Measurements from ENCODE around the gene TMEM81.
A peak's percentile ranks its signal among the peaks of the same experiment; 100 is the strongest.

TMEM81 gene

DNA sequence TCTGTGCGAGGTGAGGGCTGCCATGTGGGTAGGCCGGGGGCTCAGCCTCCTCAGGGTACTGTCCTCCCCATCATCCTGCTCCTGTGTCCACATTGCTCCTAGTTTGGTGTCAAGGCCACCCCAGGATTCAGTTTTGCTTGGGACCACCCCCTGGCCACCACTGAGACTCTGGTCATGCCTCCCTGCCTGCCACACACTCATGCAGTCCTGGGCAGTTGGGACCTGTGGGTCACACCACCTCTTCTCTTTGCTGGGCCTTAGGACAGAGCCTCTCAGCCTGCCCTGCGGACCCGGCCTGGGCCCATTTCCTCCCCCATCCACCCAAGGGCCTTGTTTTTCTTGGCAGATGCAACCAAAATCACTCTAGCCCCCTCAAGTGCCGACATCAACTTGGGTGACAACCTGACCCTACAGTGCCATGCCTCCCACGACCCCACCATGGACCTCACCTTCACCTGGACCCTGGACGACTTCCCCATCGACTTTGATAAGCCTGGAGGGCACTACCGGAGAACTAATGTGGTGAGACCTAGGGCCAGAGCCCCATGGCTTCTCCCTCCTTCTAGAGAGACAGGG lies 19.4 kb downstream of the TMEM81 start:
- TF ChIP-seq POLR2A (IDR thresholded peaks at IDR 0.05; ENCODE audit: low read depth, low read length) (no peak), TAF1 (IDR thresholded peaks at IDR 0.05; ENCODE audit: low read depth, low read length) (no peak), PAX5 (IDR thresholded peaks at IDR 0.05; ENCODE audit: insufficient read depth, low read length, severe bottlenecking) (no peak), POLR2AphosphoS5 (IDR thresholded peaks at IDR 0.05; ENCODE audit: low read depth, low read length) (no peak), SPI1 (IDR thresholded peaks at IDR 0.05; ENCODE audit: low read depth, low read length) (no peak), POU2F2 (IDR thresholded peaks at IDR 0.05; ENCODE audit: low read depth, low read length) (no peak)
- DNase-seq (ENCODE audit: insufficient read length, low spot score) (no peak), FAIRE-seq (no peak)

DNA sequence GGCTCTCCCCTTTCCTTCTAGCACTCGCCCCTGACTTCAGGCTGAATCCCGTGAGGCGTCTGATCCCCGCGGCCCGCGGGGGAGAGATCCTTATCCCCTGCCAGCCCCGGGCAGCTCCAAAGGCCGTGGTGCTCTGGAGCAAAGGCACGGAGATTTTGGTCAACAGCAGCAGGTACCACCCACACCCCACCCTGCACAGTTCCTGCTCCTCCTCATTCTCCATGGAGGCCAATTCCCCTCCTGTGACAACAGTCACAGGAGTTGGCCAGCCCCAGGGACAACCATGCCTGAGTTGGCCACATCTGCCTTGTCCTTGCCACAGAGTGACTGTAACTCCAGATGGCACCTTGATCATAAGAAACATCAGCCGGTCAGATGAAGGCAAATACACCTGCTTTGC lies 20.0 kb downstream of the TMEM81 start:
- FAIRE-seq (no peak), DNase-seq (ENCODE audit: insufficient read length, low spot score) (no peak)
- no peak for TF ChIP-seq POLR2AphosphoS5 (IDR thresholded peaks at IDR 0.05; ENCODE audit: low read depth, low read length)
- no peak for TF ChIP-seq SPI1 (IDR thresholded peaks at IDR 0.05; ENCODE audit: low read depth, low read length)
- no peak for TF ChIP-seq TAF1 (IDR thresholded peaks at IDR 0.05; ENCODE audit: low read depth, low read length)
- TF ChIP-seq POLR2A (IDR thresholded peaks at IDR 0.05; ENCODE audit: low read depth, low read length), result no peak
- TF ChIP-seq PAX5 (IDR thresholded peaks at IDR 0.05; ENCODE audit: insufficient read depth, low read length, severe bottlenecking), result no peak

DNA sequence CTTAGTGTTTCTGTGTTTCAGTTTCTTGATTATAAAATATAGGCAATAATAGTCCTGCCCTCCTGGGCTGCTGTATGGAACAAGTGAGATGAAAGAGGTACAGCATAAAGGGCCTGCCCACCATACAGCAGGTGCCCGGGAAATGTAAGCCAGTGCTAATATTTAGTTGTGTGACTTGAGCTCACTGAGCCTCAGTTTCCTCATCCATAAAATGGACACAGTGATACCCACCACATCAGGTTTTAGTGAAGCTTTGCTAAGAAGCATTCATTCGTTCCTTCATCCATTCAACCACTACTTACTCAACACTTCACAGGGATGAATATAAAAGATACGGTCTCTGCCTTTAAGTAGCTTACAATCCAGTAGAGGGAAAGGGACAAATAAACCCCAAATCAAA lies 21.4 kb downstream of the TMEM81 start:
- DNase-seq (ENCODE audit: insufficient read length, low spot score) (no peak), FAIRE-seq (no peak)
- TF ChIP-seq TAF1 (IDR thresholded peaks at IDR 0.05; ENCODE audit: low read depth, low read length) (no peak), SPI1 (IDR thresholded peaks at IDR 0.05; ENCODE audit: low read depth, low read length) (no peak), PAX5 (IDR thresholded peaks at IDR 0.05; ENCODE audit: insufficient read depth, low read length, severe bottlenecking) (no peak), POLR2AphosphoS5 (IDR thresholded peaks at IDR 0.05; ENCODE audit: low read depth, low read length) (no peak), POLR2A (IDR thresholded peaks at IDR 0.05; ENCODE audit: low read depth, low read length) (no peak), POU2F2 (IDR thresholded peaks at IDR 0.05; ENCODE audit: low read depth, low read length) (no peak)

DNA sequence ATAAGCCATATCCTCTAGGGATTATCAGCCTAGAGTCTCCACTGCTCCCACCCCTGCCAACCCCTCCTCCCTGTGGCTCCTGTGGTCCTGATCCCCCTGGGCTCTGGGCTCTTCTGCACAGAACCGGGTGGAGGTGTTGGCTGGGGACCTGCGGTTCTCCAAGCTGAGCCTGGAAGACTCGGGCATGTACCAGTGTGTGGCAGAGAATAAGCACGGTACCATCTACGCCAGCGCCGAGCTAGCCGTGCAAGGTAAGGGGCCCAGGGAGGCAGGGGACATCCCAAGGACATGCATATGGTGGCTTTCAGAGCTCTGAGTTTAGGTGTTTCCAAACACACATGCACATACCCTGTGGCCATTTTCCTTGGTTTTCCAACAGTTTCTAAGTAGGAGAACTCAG lies 21.9 kb downstream of the TMEM81 start:
- no peak for DNase-seq (ENCODE audit: insufficient read length, low spot score)
- no peak for FAIRE-seq
- TF ChIP-seq POU2F2 (IDR thresholded peaks at IDR 0.05; ENCODE audit: low read depth, low read length) (no peak), TAF1 (IDR thresholded peaks at IDR 0.05; ENCODE audit: low read depth, low read length) (no peak), POLR2A (IDR thresholded peaks at IDR 0.05; ENCODE audit: low read depth, low read length) (no peak), PAX5 (IDR thresholded peaks at IDR 0.05; ENCODE audit: insufficient read depth, low read length, severe bottlenecking) (no peak), SPI1 (IDR thresholded peaks at IDR 0.05; ENCODE audit: low read depth, low read length) (no peak), POLR2AphosphoS5 (IDR thresholded peaks at IDR 0.05; ENCODE audit: low read depth, low read length) (no peak)

DNA sequence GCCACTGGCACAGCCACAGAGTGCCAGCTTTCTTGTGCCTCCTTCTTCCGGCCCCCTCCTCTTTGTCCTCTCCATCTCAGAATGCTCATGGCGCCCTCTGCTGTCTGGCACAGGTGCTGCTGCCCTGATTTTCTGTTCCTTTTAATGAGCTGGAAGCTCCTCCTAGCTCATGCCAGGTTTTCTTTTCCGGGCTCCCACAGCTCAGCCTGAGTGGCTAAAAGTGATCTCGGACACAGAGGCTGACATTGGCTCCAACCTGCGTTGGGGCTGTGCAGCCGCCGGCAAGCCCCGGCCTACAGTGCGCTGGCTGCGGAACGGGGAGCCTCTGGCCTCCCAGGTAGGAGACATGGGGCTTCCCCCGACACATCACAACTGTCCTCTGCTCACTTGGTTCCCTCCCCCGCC lies 22.6 kb downstream of the TMEM81 start:
- peak; percentile 75 for DNase-seq (ENCODE audit: insufficient read length, low spot score)
- FAIRE-seq, result peak; percentile 60
- TF ChIP-seq POU2F2 (IDR thresholded peaks at IDR 0.05; ENCODE audit: low read depth, low read length) (no peak), POLR2AphosphoS5 (IDR thresholded peaks at IDR 0.05; ENCODE audit: low read depth, low read length) (no peak), PAX5 (IDR thresholded peaks at IDR 0.05; ENCODE audit: insufficient read depth, low read length, severe bottlenecking) (no peak), POLR2A (IDR thresholded peaks at IDR 0.05; ENCODE audit: low read depth, low read length) (no peak), TAF1 (IDR thresholded peaks at IDR 0.05; ENCODE audit: low read depth, low read length) (no peak), SPI1 (IDR thresholded peaks at IDR 0.05; ENCODE audit: low read depth, low read length) (no peak)

DNA sequence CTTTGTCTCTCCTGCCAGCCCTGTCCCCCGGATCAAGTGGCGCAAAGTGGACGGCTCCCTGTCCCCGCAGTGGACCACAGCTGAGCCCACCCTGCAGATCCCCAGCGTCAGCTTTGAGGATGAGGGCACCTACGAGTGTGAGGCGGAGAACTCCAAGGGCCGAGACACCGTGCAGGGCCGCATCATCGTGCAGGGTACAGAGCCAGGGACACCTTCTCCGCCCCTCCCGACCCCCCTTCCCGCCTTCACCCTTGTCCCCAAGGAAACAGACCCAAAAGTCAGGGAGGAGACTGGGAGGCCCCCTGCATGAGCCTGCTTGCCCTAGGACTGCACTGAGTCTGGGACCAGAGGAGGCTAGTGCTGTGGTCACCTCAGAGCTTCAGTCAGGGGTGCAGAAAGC lies 23.0 kb downstream of the TMEM81 start:
- DNase-seq (ENCODE audit: insufficient read length, low spot score) (no peak), FAIRE-seq (no peak)

DNA sequence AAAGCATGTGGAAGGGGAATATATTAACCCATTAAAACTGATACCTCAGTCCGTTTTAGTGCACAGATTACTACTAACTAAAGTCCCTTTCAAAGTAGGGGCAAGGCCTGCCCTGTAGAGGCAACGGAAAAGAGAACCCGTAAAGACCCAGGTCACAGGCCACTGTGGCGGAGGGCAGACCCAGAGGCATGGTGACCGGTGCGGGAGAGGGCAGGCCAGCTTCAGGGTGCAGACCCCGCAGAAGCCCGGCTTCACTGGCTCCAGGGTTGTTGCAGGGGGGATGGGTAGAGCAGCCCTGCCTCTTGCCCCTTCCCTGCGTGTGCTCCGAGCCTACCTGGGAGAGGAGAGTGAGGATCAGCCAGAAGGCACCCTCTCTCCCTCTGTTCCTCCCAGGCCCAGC lies 23.5 kb downstream of the TMEM81 start:
- DNase-seq (ENCODE audit: insufficient read length, low spot score), result no peak
- no peak for FAIRE-seq
- no peak for TF ChIP-seq POLR2A (IDR thresholded peaks at IDR 0.05; ENCODE audit: low read depth, low read length)
- no peak for TF ChIP-seq POLR2AphosphoS5 (IDR thresholded peaks at IDR 0.05; ENCODE audit: low read depth, low read length)
- no peak for TF ChIP-seq PAX5 (IDR thresholded peaks at IDR 0.05; ENCODE audit: insufficient read depth, low read length, severe bottlenecking)
- TF ChIP-seq SPI1 (IDR thresholded peaks at IDR 0.05; ENCODE audit: low read depth, low read length), result no peak
- no peak for TF ChIP-seq TAF1 (IDR thresholded peaks at IDR 0.05; ENCODE audit: low read depth, low read length)
- no peak for TF ChIP-seq POU2F2 (IDR thresholded peaks at IDR 0.05; ENCODE audit: low read depth, low read length)

More for the DNA sequence above, 23.0 kb downstream of the TMEM81 start:
- TF ChIP-seq PAX5 (IDR thresholded peaks at IDR 0.05; ENCODE audit: insufficient read depth, low read length, severe bottlenecking), result no peak
- no peak for TF ChIP-seq SPI1 (IDR thresholded peaks at IDR 0.05; ENCODE audit: low read depth, low read length)
- TF ChIP-seq TAF1 (IDR thresholded peaks at IDR 0.05; ENCODE audit: low read depth, low read length), result no peak
- no peak for TF ChIP-seq POLR2A (IDR thresholded peaks at IDR 0.05; ENCODE audit: low read depth, low read length)
- no peak for TF ChIP-seq POLR2AphosphoS5 (IDR thresholded peaks at IDR 0.05; ENCODE audit: low read depth, low read length)
- no peak for TF ChIP-seq POU2F2 (IDR thresholded peaks at IDR 0.05; ENCODE audit: low read depth, low read length)

DNA sequence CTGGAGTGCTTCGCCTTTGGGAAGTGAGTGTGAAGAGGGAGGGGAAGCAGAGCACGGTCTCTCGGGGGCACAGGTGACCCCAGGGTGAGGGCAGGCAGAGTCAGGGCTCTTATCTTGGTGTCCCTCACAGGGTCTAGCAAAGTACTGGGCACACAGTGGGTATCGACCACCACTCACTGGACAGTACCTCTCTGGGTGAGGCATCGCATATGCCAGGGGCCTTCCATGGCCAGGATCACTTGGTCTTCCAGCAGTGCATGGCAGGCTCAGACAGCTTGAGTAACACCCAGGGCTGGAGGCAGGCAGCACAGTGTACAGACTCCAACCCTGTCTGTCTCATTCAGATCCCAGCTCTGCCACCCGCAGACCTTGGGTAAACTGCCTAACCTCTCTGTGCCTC lies 24.6 kb downstream of the TMEM81 start:
- TF ChIP-seq PAX5 (IDR thresholded peaks at IDR 0.05; ENCODE audit: insufficient read depth, low read length, severe bottlenecking) (no peak), POU2F2 (IDR thresholded peaks at IDR 0.05; ENCODE audit: low read depth, low read length) (no peak), POLR2A (IDR thresholded peaks at IDR 0.05; ENCODE audit: low read depth, low read length) (no peak), SPI1 (IDR thresholded peaks at IDR 0.05; ENCODE audit: low read depth, low read length) (no peak), POLR2AphosphoS5 (IDR thresholded peaks at IDR 0.05; ENCODE audit: low read depth, low read length) (no peak), TAF1 (IDR thresholded peaks at IDR 0.05; ENCODE audit: low read depth, low read length) (no peak)
- DNase-seq (ENCODE audit: insufficient read length, low spot score) (no peak), FAIRE-seq (no peak)

DNA sequence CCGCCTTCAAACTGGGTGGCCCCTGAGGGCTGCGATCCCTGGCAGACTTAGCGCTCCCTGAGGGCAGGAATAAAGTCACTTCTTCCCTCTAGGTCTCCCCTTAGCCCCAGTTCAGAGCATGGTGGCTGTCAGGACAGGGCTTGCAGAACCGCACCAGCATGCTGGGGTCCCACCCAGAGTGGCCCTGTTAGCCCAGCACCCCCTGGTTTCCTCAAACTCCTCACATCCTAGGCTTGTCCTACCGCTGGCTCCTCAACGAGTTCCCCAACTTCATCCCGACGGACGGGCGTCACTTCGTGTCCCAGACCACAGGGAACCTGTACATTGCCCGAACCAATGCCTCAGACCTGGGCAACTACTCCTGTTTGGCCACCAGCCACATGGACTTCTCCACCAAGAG lies 25.4 kb downstream of the TMEM81 start:
- DNase-seq (ENCODE audit: insufficient read length, low spot score) (no peak), FAIRE-seq (no peak)
- TF ChIP-seq PAX5 (IDR thresholded peaks at IDR 0.05; ENCODE audit: insufficient read depth, low read length, severe bottlenecking) (no peak), POLR2A (IDR thresholded peaks at IDR 0.05; ENCODE audit: low read depth, low read length) (no peak), SPI1 (IDR thresholded peaks at IDR 0.05; ENCODE audit: low read depth, low read length) (no peak), TAF1 (IDR thresholded peaks at IDR 0.05; ENCODE audit: low read depth, low read length) (no peak), POLR2AphosphoS5 (IDR thresholded peaks at IDR 0.05; ENCODE audit: low read depth, low read length) (no peak), POU2F2 (IDR thresholded peaks at IDR 0.05; ENCODE audit: low read depth, low read length) (no peak)

Data from GM12891 (cell line).